HCT116 (cell line): ENCODE results near the gene ARID3A. TPM values are rescaled to one million over a fixed set of nuclear protein-coding genes. Genes with fewer than 3 reads are reported as not detected.

Experiments
- ATAC-seq: fragments of 200-7000 bp; cut with Tn5 transposase; 2 replicates; pipeline ENCODE4 v1.9.1; 2020; ENCODE audit warnings: mild to moderate bottlenecking, moderate library complexity
- BruUV-seq: library from RNA; stranded (reverse); fragments of 400-500 nt; replicated peaks from 2 replicates; lab custom pipeline; 2021; lab: Mats Ljungman, UMichigan
- CTCF ChIA-PET: fragments of 300-600 bp; sonication (Branson Sonifier 250); formaldehyde crosslinking; loops from one replicate; lab custom pipeline; 2021; ENCODE audit warnings: antibody characterized with exemption; lab: Charles Lee
- POLR2A ChIA-PET: fragments of 300-600, 350-600 bp; sonication (Branson Sonifier 250); formaldehyde crosslinking; loops from one replicate; lab custom pipeline; 2021; ENCODE audit warnings: antibody characterized with exemption; lab: Charles Lee
- RAD21 ChIA-PET, 2 experiments: fragments of 300-600 bp; sonication (Branson Sonifier 250); formaldehyde crosslinking; loops; one replicate each; lab custom pipeline; 2023; ENCODE audit warnings: low total read pairs in 2 of 2; ENCODE audit not compliant: uncharacterized antibody in 2 of 2, unreplicated experiment in 2 of 2, low non-redundant PET in 1 of 2; lab: Charles Lee
- DNase-seq: peaks from one replicate; pipeline ENCODE4 v3.0.0-alpha.2; 2010; ENCODE audit warnings: low read depth, low spot score
- H2AFZ ChIP-seq: fragments of 200-600 bp; shearing (Covaris generic), sonication (generic); 2 replicates; pipeline ENCODE4 v1.6.1; 2017; ENCODE audit warnings: low read depth, mixed run types, mixed read lengths, antibody characterized with exemption, low read length; ENCODE audit not compliant: poor library complexity, severe bottlenecking
- H3K27ac ChIP-seq: 2 replicates; pipeline ENCODE4 v1.5.1; 2012; ENCODE audit warnings: low read depth, low read length
- H3K27me3 ChIP-seq: fragments of 200-600 bp; sonication (generic); 2 replicates; pipeline ENCODE4 v1.6.1; 2016; ENCODE audit warnings: mixed run types, low read length, mixed read lengths; ENCODE audit not compliant: insufficient read depth
- H3K36me3 ChIP-seq, 2 experiments: fragments of 200-500 bp in 1 of 2; fragments of 200-600 bp in 1 of 2; sonication (Bioruptor generic) in 1 of 2; sonication (generic) in 1 of 2; 2 replicates each; pipeline versions ENCODE4 v1.5.1 to v1.6.1; 2014 to 2016; ENCODE audit warnings: low read length in 2 of 2, inconsistent platforms in 1 of 2, mixed read lengths in 1 of 2, mixed run types in 1 of 2; ENCODE audit not compliant: insufficient read depth in 2 of 2, control insufficient read depth in 1 of 2
- H3K4me1 ChIP-seq, 2 experiments: fragments of 200-600 bp in 1 of 2; sonication (generic) in 1 of 2; 2 replicates each; pipeline versions ENCODE4 v1.5.1 to v1.6.1; 2012 to 2017; ENCODE audit warnings: low read length in 2 of 2, inconsistent platforms in 1 of 2, mild to moderate bottlenecking in 1 of 2, mixed read lengths in 1 of 2, mixed run types in 1 of 2, moderate library complexity in 1 of 2; ENCODE audit not compliant: insufficient read depth in 2 of 2, control insufficient read depth in 1 of 2
- H3K4me2 ChIP-seq: fragments of 200-600 bp; sonication (generic); 2 replicates; pipeline ENCODE4 v1.6.1; 2017; ENCODE audit warnings: mixed run types, low read length, mixed read lengths
- H3K4me3 ChIP-seq, 2 experiments: fragments of 200-600 bp in 1 of 2; sonication (generic) in 1 of 2; replicated peaks in 1 of 2; 2 replicates each; pipeline ENCODE4 v1.5.1; 2011 to 2016; ENCODE audit warnings: low read length in 2 of 2, control low read depth in 1 of 2, low read depth in 1 of 2, mild to moderate bottlenecking in 1 of 2, mixed read lengths in 1 of 2, mixed run types in 1 of 2
- H3K79me2 ChIP-seq: fragments of 200-600 bp; sonication (generic); 2 replicates; pipeline ENCODE4 v1.6.1; 2017; ENCODE audit warnings: mild to moderate bottlenecking, mixed run types, low read length, moderate library complexity, mixed read lengths; ENCODE audit not compliant: insufficient read depth
- H3K9ac ChIP-seq: fragments of 200-600 bp; sonication (generic); 2 replicates; pipeline ENCODE4 v1.6.1; 2016; ENCODE audit warnings: low read length, mixed read lengths
- H3K9me2 ChIP-seq: fragments of 200-600 bp; sonication (generic), shearing (Covaris generic); 2 replicates; pipeline ENCODE4 v1.6.1; 2017; ENCODE audit warnings: mixed run types, mild to moderate bottlenecking, moderate library complexity; ENCODE audit not compliant: insufficient read depth
- H3K9me3 ChIP-seq, 2 experiments: fragments of 200-500 bp in 1 of 2; fragments of 200-600 bp in 1 of 2; sonication (Bioruptor generic) in 1 of 2; sonication (generic) in 1 of 2; 2 replicates each; pipeline ENCODE4 v1.6.1; 2014 to 2017; ENCODE audit warnings: low read length in 2 of 2, mixed read lengths in 2 of 2, inconsistent platforms in 1 of 2, low read depth in 1 of 2, mild to moderate bottlenecking in 1 of 2, mixed run types in 1 of 2, moderate library complexity in 1 of 2; ENCODE audit not compliant: control insufficient read depth in 1 of 2, insufficient read depth in 1 of 2
- H4K20me1 ChIP-seq: fragments of 200-600 bp; sonication (generic), shearing (Covaris generic); 2 replicates; pipeline ENCODE4 v1.6.1; 2017; ENCODE audit warnings: mixed run types, mild to moderate bottlenecking, moderate library complexity; ENCODE audit not compliant: insufficient read depth
- ATF3 ChIP-seq: IDR thresholded peaks from 2 replicates; pipeline ENCODE4 v1.6.1; 2012
- CBX3 ChIP-seq: IDR thresholded peaks from 2 replicates; pipeline ENCODE4 v1.6.1; 2012; ENCODE audit warnings: low read depth
- CEBPB ChIP-seq: IDR thresholded peaks from 2 replicates; pipeline ENCODE4 v1.6.1; 2012; ENCODE audit warnings: low read depth
- CTCF ChIP-seq, 3 experiments: fragments of 200-600 bp in 1 of 3; sonication (generic) in 1 of 3; IDR thresholded peaks in 2 of 3; conservative IDR thresholded peaks in 1 of 3; 2 replicates each; pipeline ENCODE4 v1.5.1; 2012 to 2017; ENCODE audit warnings: low read depth in 2 of 3, low read length in 2 of 3, antibody characterized with exemption in 1 of 3, borderline replicate concordance in 1 of 3, control low read depth in 1 of 3, mild to moderate bottlenecking in 1 of 3, mixed read lengths in 1 of 3, mixed run types in 1 of 3, moderate library complexity in 1 of 3; ENCODE audit not compliant: insufficient read depth in 1 of 3
- EGR1 ChIP-seq: IDR thresholded peaks from 2 replicates; pipeline ENCODE4 v1.6.1; 2012; ENCODE audit warnings: low read depth
- EZH2phosphoT487 ChIP-seq: fragments of 200-600 bp; IDR thresholded peaks from 2 replicates; pipeline ENCODE4 v1.6.1; 2018; ENCODE audit warnings: antibody characterized with exemption, borderline replicate concordance
- JUND ChIP-seq: IDR thresholded peaks from 2 replicates; pipeline ENCODE4 v1.6.1; 2012
- MAX ChIP-seq: IDR thresholded peaks from 2 replicates; pipeline ENCODE4 v1.6.1; 2012
- POLR2A ChIP-seq: IDR thresholded peaks from 2 replicates; pipeline ENCODE4 v1.7.0; 2011; ENCODE audit warnings: borderline replicate concordance; ENCODE audit not compliant: insufficient read depth, insufficient read length; ENCODE audit errors: extremely low read depth
- POLR2AphosphoS5 ChIP-seq: IDR thresholded peaks from 2 replicates; pipeline ENCODE4 v1.6.1; 2011; ENCODE audit warnings: mild to moderate bottlenecking, low read depth, low read length, moderate library complexity
- RAD21 ChIP-seq: IDR thresholded peaks from 2 replicates; pipeline ENCODE4 v1.6.1; 2012; ENCODE audit warnings: low read depth, mild to moderate bottlenecking
- REST ChIP-seq: IDR thresholded peaks from 2 replicates; pipeline ENCODE4 v1.6.1; 2012; ENCODE audit warnings: low read depth
- SRF ChIP-seq: IDR thresholded peaks from 2 replicates; pipeline ENCODE4 v1.6.1; 2012; ENCODE audit warnings: low read depth
- TCF7L2 ChIP-seq: IDR thresholded peaks from 2 replicates; pipeline ENCODE4 v1.7.0; 2011; ENCODE audit warnings: borderline replicate concordance, inconsistent platforms; ENCODE audit not compliant: insufficient read depth, insufficient read length; ENCODE audit errors: extremely low read depth
- ZBTB33 ChIP-seq: IDR thresholded peaks from 2 replicates; pipeline ENCODE4 v1.6.1; 2011; ENCODE audit warnings: mild to moderate bottlenecking, low read length, moderate library complexity; ENCODE audit not compliant: insufficient replicate concordance; ENCODE audit errors: extremely low read depth
- ZFX ChIP-seq: fragments of 450-650 bp; IDR thresholded peaks from 2 replicates; pipeline ENCODE4 v1.6.1; 2017
- ZNF274 ChIP-seq: fragments of 200-500 bp; sonication (Bioruptor generic); IDR thresholded peaks from 2 replicates; pipeline ENCODE4 v1.6.1; 2014; ENCODE audit warnings: mild to moderate bottlenecking, low read depth, low read length, inconsistent platforms
- intact Hi-C: fragments of 100-400 bp; cut with micrococcal nuclease; formaldehyde crosslinking; loops from 2 replicates; pipeline ENCODE4 v1.10.0; 2022
- total RNA-seq: library from RNA; stranded (reverse); gene quantifications from one replicate; pipeline ENCODE4 v1.2.1, GENCODE V29; 2021; ENCODE audit not compliant: unreplicated experiment

ARID3A gene
- total RNA-seq, 1 experiment from 2014 or later = 21.8 TPM

GRCh38 chr19:988081-988480, 62.2 kb downstream of the ARID3A start:
- H3K79me2 ChIP-seq = peaks cover 31% of the 10 kb centered on the region
- POLR2A ChIA-PET = interaction anchor here (0.5 to 0.7 kb wide), 2 partner anchors 26 to 38 kb away, joined by 3 to 4 read pairs; no protein-coding TSS in a partner anchor
- no peak for TF ChIP-seq POLR2A
- TF ChIP-seq ZBTB33 = no peak
- TF ChIP-seq REST = no peak
- TF ChIP-seq MAX = no peak
- TF ChIP-seq CBX3 = no peak
- TF ChIP-seq JUND = no peak
- TF ChIP-seq TCF7L2 = no peak
- TF ChIP-seq EZH2phosphoT487 = no peak
- no peak for TF ChIP-seq ZNF274
- no peak for TF ChIP-seq EGR1
- TF ChIP-seq CTCF (IDR thresholded peaks at IDR 0.05 in 2 of 3, conservative IDR thresholded peaks at IDR 0.05 in 1 of 3; ENCODE audit: borderline replicate concordance in 1 of 3, insufficient read depth in 1 of 3, low read depth in 2 of 3, low read length in 2 of 3) = no peak
- no peak for TF ChIP-seq CEBPB
- TF ChIP-seq ATF3 = no peak
- TF ChIP-seq POLR2AphosphoS5 = no peak
- TF ChIP-seq RAD21 = no peak
- no peak for TF ChIP-seq ZFX
- TF ChIP-seq SRF = no peak
- TF ChIP-seq, all 23 proteins: peak for 0
- H3K27ac ChIP-seq = no peak overlapping the region
- H3K9me3 ChIP-seq = no peaks in the 10 kb centered on the region
- ChIA-PET RAD21 (no interaction called here), CTCF (no interaction called here)
- H3K4me1 ChIP-seq = peaks cover 12 to 29% of the 10 kb centered on the region in 2 experiments; a peak in 3 of 4 replicates
- H3K27me3 ChIP-seq = no peaks in the 10 kb centered on the region
- H3K9me2 ChIP-seq = no peaks in the 10 kb centered on the region
- no peak overlapping the region for H3K4me3 ChIP-seq
- H4K20me1 ChIP-seq = peaks cover 6% of the 10 kb centered on the region; the same call in 1 of the 2 replicates
- ATAC-seq (no peak), DNase-seq (no peak)
- BruUV-seq = no TSS peak
- intact Hi-C loops = no loop called here
- no peak overlapping the region for H2AFZ ChIP-seq
- no peak overlapping the region for H3K9ac ChIP-seq
- peaks cover 13 to 58% of the 10 kb centered on the region in 2 experiments for H3K36me3 ChIP-seq
- no peak overlapping the region for H3K4me2 ChIP-seq
